Brain microvascular endothelial cell (primary cell): ENCODE measurements around the gene MYO10.
A peak's percentile ranks its signal among the peaks of the same experiment; 100 is the strongest.

ENCODE experiments used
- DNase-seq: peaks from one replicate; pipeline ENCODE4 v3.0.0-alpha.2; 2020
- H3K27ac ChIP-seq: fragments of 250-450 bp; sonication (Bioruptor Pico); 2 replicates; pipeline ENCODE4 v1.5.1; 2020; ENCODE audit warnings: mild to moderate bottlenecking, moderate library complexity
- H3K27me3 ChIP-seq: fragments of 250-450 bp; sonication (Bioruptor Pico); replicated peaks from 2 replicates; pipeline ENCODE4 v1.5.1; 2020; ENCODE audit warnings: mild to moderate bottlenecking
- H3K36me3 ChIP-seq: fragments of 250-450 bp; sonication (Bioruptor Pico); replicated peaks from 2 replicates; pipeline ENCODE4 v1.5.1; 2020; ENCODE audit warnings: mild to moderate bottlenecking
- H3K4me3 ChIP-seq: 2 replicates; pipeline ENCODE4 v1.5.1; 2011; ENCODE audit warnings: low read depth, mild to moderate bottlenecking, control low read depth, low read length, moderate library complexity
- CTCF ChIP-seq: IDR thresholded peaks from 2 replicates; pipeline ENCODE4 v1.5.1; 2011; ENCODE audit warnings: low read depth, mild to moderate bottlenecking, moderate library complexity, low read length, control low read depth, inconsistent platforms; ENCODE audit errors: missing control alignments
- in situ Hi-C: cut with HindIII; loops from 2 replicates; pipeline ENCODE4 v1.10.0; 2017; ENCODE audit warnings: low sequenced_read_pairs, low pct_ligation_motif_present

Gene MYO10

GRCh38 chr5:16889203-16889971, 46.7 kb downstream of the MYO10 start:
- H3K4me3 ChIP-seq = no peak overlapping the region
- no peaks in the 10 kb centered on the region for H3K27me3 ChIP-seq
- TF ChIP-seq CTCF = peak; percentile 2
- in situ Hi-C loops = no loop called here
- H3K36me3 ChIP-seq = no peaks in the 10 kb centered on the region
- peak overlapping the region; percentile 71 for H3K27ac ChIP-seq
- DNase-seq = peak; percentile 48

- in situ Hi-C loops = no loop called here
Measured at GRCh38 chr5:16888694-16889124, 47.4 kb downstream of the MYO10 start.

GRCh38 chr5:16886793-16887345, 49.2 kb downstream of the MYO10 start:
- Histone ChIP-seq H3K27me3 (no peaks in the 10 kb centered on the region), H3K36me3 (no peaks in the 10 kb centered on the region), H3K4me3 (no peak overlapping the region), H3K27ac (peak overlapping the region; percentile 72)
- no peak for TF ChIP-seq CTCF
- no peak for DNase-seq
- in situ Hi-C loops = no loop called here

More at GRCh38 chr5:16888694-16889124, 47.4 kb downstream of the MYO10 start:
- Histone ChIP-seq H3K4me3 (no peak overlapping the region), H3K36me3 (no peaks in the 10 kb centered on the region), H3K27me3 (no peaks in the 10 kb centered on the region), H3K27ac (peak overlapping the region; percentile 71)
- no peak for TF ChIP-seq CTCF
- peak; percentile 44 for DNase-seq

- H3K4me3 ChIP-seq = no peak overlapping the region
- peak; percentile 89 for DNase-seq
- H3K27me3 ChIP-seq = no peaks in the 10 kb centered on the region
- no peak for TF ChIP-seq CTCF
- H3K36me3 ChIP-seq = no peaks in the 10 kb centered on the region
- peak overlapping the region; percentile 72 for H3K27ac ChIP-seq
- in situ Hi-C loops = no loop called here
Measured at GRCh38 chr5:16886366-16886736, 49.7 kb downstream of the MYO10 start.

GRCh38 chr5:16885635-16886365, 50.3 kb downstream of the MYO10 start:
- H3K4me3 ChIP-seq = no peak overlapping the region
- DNase-seq = no peak
- no peaks in the 10 kb centered on the region for H3K36me3 ChIP-seq
- peak overlapping the region; percentile 72 for H3K27ac ChIP-seq
- no peak for TF ChIP-seq CTCF
- in situ Hi-C loops = no loop called here
- no peaks in the 10 kb centered on the region for H3K27me3 ChIP-seq
